GM12865 (cell line): ENCODE data around the gene ADK.
"Not testable (repeated sequence)": the region's sequence is repeated elsewhere in the genome, so short reads cannot be mapped to it uniquely, and the experiment has no call there.

Source experiments
- DNase-seq: peaks from one replicate; pipeline ENCODE4 v3.0.0; 2010; ENCODE audit warnings: low read depth
- H3K4me3 ChIP-seq: 2 replicates; pipeline ENCODE4 v1.5.1; 2011; ENCODE audit warnings: mild to moderate bottlenecking, low read depth, low read length, control low read depth
- TF ChIP-seq, protein P1 (sequence below): IDR thresholded peaks from 2 replicates; pipeline ENCODE4 v1.5.1; 2011; ENCODE audit warnings: low read length, control low read depth, low read depth, inconsistent platforms; ENCODE audit not compliant: insufficient read depth; ENCODE audit errors: missing control alignments

ADK gene

DNA sequence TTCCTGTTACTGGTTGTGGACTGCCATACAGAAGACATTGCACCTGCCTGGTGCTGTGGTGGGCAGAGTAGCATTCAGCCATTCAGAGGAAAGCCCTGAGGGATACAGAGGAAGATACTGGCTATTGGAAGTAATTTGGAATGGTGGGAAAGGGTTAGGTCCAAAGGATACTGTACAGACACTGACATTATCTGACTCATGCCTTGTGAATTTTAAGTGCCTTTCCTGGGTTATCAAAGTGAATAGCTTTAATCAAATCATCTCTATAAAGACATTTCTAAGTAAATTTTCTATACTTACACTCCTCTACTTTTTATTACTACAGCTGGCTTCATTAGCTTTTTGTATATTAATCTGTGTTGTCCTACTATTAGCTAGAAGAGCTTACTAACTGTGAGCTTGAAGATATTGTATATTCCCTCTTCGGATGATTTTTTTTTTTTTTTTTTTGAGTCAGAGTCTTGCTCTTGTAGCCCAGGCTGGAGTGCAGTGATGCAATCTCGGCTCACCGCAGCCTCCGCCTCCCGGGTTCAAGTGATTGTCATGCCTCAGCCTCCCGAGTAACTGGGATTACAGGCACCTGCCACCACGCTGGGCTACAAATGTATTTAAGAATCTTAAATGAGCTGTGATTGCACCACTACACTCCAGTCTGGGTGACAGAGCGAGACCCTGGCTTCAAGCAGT is 186.5 kb downstream of the ADK start:
- no peak overlapping the region for H3K4me3 ChIP-seq
- DNase-seq = no peak
- TF ChIP-seq, protein P1, sequence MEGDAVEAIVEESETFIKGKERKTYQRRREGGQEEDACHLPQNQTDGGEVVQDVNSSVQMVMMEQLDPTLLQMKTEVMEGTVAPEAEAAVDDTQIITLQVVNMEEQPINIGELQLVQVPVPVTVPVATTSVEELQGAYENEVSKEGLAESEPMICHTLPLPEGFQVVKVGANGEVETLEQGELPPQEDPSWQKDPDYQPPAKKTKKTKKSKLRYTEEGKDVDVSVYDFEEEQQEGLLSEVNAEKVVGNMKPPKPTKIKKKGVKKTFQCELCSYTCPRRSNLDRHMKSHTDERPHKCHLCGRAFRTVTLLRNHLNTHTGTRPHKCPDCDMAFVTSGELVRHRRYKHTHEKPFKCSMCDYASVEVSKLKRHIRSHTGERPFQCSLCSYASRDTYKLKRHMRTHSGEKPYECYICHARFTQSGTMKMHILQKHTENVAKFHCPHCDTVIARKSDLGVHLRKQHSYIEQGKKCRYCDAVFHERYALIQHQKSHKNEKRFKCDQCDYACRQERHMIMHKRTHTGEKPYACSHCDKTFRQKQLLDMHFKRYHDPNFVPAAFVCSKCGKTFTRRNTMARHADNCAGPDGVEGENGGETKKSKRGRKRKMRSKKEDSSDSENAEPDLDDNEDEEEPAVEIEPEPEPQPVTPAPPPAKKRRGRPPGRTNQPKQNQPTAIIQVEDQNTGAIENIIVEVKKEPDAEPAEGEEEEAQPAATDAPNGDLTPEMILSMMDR = no peak

DNA sequence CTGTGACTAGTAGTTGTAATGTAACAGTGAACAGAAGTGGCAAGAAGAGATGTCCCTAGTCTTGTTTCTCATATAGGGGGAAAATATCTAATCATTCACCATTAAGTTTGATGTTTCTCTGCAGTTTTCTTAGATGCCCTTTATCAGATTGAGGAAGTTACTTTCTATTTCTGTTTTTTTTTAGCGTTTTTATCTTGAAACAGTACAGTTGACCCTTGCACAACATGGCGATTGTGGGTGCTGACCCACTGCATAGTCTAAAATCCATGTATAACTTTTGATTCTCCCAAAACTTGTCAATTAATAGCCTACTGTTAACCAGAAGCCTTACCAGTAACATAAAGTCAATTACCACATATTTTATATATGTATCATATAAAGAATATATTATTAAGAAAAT is 192.0 kb downstream of the ADK start:
- TF ChIP-seq, protein P1 = no peak
- DNase-seq = no peak
- no peak overlapping the region for H3K4me3 ChIP-seq

DNA sequence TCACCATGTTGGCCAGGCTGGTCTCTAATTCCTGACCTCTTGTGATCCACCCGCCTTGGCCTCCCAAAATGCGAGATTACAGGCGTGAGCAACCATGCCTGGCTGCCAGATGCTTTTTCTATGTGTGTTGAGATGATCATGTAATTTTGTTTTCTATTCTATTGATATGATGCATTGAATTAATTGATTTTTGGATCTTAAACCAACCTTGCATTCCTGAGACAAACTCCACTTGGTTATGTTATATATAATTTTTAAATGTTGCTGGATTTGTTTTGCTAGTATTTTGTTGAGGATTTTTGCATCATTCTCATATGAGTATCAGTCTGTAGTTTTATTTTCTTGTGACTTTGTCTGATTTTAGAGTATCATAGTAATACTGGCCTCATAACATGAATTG is 192.8 kb downstream of the ADK start:
- no peak for DNase-seq
- H3K4me3 ChIP-seq = no peak overlapping the region
- TF ChIP-seq, protein P1 = no peak

DNA sequence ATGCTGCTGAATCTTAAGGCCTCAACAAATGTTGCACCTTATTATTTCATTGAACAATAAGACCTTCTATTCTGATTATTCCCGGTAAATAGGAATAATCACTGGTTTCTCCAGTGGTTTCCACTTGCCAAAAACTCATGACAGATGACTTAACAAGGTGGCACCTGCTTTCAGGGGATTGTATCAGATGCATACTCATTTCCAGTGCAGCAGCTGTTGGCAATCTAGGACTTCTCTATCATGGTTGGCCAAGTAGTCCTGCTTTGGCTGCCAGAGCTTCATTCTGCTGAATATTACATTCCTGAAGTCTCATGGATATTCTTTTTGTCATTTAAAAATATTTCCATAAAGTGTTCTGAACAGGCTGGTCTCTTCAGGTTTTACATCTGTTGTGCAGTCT is 193.3 kb downstream of the ADK start:
- DNase-seq = no peak
- TF ChIP-seq, protein P1 = no peak
- H3K4me3 ChIP-seq = no peak overlapping the region

DNA sequence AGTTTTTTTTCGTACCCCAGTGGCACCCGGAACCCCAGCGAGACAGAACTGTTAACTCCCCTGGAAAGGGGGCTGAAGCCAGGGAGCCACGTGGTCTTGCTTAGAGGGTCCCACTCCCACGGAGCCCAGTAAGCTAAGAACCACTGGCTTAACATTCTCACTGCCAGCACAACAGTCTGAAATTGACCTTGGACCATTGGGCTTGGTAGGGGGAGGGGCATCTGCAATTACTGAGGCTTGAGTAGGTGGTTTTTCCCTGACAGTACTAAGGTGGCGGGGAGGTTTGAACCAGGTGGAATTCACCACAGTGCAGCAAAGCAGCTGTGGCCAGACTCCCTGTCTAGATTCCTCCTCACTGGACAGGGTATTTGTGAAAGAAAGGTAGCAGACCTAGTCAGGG is 196.5 kb downstream of the ADK start:
- H3K4me3 ChIP-seq = no peak overlapping the region
- no peak for DNase-seq
- TF ChIP-seq, protein P1 = no peak

DNA sequence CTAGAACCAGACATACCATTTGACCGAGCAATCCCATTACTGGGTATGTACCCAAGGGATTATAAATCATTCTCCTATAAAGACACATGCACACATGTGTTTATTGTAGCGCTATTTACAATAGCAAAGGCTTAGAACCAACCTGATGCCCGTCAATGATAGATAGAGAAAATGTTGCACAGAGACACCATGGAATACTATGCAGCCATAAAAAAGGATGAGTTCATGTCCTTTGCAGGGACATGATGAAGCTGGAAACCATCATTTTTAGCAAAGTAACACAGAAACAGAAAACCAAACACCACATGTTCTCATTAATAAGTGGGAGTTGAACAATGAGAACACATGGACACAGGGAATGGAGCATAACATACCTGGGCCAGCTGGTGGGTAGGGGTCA is 202.0 kb downstream of the ADK start:
- not testable (repeated sequence) for H3K4me3 ChIP-seq, DNase-seq

DNA sequence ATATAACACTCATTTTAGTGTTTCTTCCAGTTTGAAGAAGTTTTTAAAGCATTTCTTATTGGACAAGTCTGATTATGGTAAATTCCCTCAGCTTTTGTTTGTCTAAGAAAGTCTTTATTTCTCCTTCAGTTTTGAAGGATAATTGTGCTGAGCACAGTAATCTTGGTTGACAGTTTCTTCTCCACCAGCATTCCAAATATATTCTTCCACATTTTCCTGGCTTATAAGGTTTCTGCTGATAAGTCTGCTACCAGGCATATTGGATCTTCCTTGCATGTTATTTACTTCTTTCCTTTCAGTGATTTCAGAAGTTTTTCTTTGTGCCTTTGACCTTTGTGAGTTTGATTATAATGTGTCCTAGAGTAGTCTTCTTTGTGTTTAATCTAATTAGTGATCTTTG is 210.7 kb downstream of the ADK start:
- DNase-seq = no peak
- no peak overlapping the region for H3K4me3 ChIP-seq
- TF ChIP-seq, protein P1 = no peak
